Neural cell (in vitro differentiated cells): ENCODE measurements around the gene DLG2. TPM values are rescaled to one million over a fixed set of nuclear protein-coding genes. Genes with fewer than 3 reads are reported as not detected.

Experiments used
- H2AFZ ChIP-seq: fragments of 200-600, 300-800 bp; sonication (generic), shearing (Covaris generic); 2 replicates; pipeline ENCODE4 v1.6.0; 2014; ENCODE audit warnings: low read depth, mild to moderate bottlenecking, antibody characterized with exemption, low read length, moderate library complexity
- H3F3A ChIP-seq: fragments of 200-600 bp; shearing (Covaris generic); 2 replicates; pipeline ENCODE4 v1.6.1; 2016; ENCODE audit warnings: mild to moderate bottlenecking, moderate library complexity, mixed read lengths, antibody characterized with exemption, low read length; ENCODE audit not compliant: insufficient read depth, poor library complexity, severe bottlenecking
- H3K27ac ChIP-seq: fragments of 200-600, 300-800 bp; sonication (generic), shearing (Covaris generic); 2 replicates; pipeline ENCODE4 v1.5.1; 2014; ENCODE audit warnings: mild to moderate bottlenecking, low read length, moderate library complexity
- H3K27me3 ChIP-seq: fragments of 300-800, 200-600 bp; sonication (generic), shearing (Covaris generic); 2 replicates; pipeline ENCODE4 v1.6.0; 2014; ENCODE audit warnings: mild to moderate bottlenecking, low read depth, low read length, moderate library complexity; ENCODE audit not compliant: insufficient read depth
- H3K36me3 ChIP-seq: fragments of 300-800, 200-600 bp; sonication (generic), shearing (Covaris generic); 2 replicates; pipeline ENCODE4 v1.5.1; 2014; ENCODE audit warnings: mild to moderate bottlenecking, antibody characterized with exemption, low read length, moderate library complexity; ENCODE audit not compliant: insufficient read depth
- H3K4me2 ChIP-seq: fragments of 300-800, 200-600 bp; sonication (generic), shearing (Covaris generic); 2 replicates; pipeline ENCODE4 v1.6.0; 2014; ENCODE audit warnings: mild to moderate bottlenecking, low read length
- H3K4me3 ChIP-seq: fragments of 300-800, 200-600 bp; sonication (generic), shearing (Covaris generic); 2 replicates; pipeline ENCODE4 v1.5.1; 2014; ENCODE audit warnings: mild to moderate bottlenecking, low read length, moderate library complexity
- H3K79me2 ChIP-seq: fragments of 200-600 bp; shearing (Covaris generic); replicated peaks from 2 replicates; pipeline ENCODE4 v1.6.0; 2014; ENCODE audit warnings: mild to moderate bottlenecking, low read length, moderate library complexity; ENCODE audit not compliant: insufficient read depth
- H3K9ac ChIP-seq: fragments of 300-800, 200-600 bp; sonication (generic), shearing (Covaris generic); 2 replicates; pipeline ENCODE4 v1.6.1; 2016; ENCODE audit warnings: mild to moderate bottlenecking, low read length, mixed read lengths
- H3K9me2 ChIP-seq: fragments of 200-600 bp; shearing (Covaris generic); 2 replicates; pipeline ENCODE4 v1.6.1; 2016; ENCODE audit warnings: mild to moderate bottlenecking, low read length, mixed read lengths; ENCODE audit not compliant: insufficient read depth
- H3K9me3 ChIP-seq: fragments of 200-600, 300-800 bp; sonication (generic), shearing (Covaris generic); 2 replicates; pipeline ENCODE4 v1.6.1; 2016; ENCODE audit warnings: mild to moderate bottlenecking, mixed run types, low read length, moderate library complexity, mixed read lengths
- H4K20me1 ChIP-seq: fragments of 200-600 bp; shearing (Covaris generic); 2 replicates; pipeline ENCODE4 v1.6.1; 2016; ENCODE audit warnings: mild to moderate bottlenecking, mixed run types; ENCODE audit not compliant: insufficient read depth
- EP300 ChIP-seq: fragments of 450-650 bp; conservative IDR thresholded peaks from 2 replicates; pipeline ENCODE4 v1.6.1; 2014; ENCODE audit warnings: antibody characterized with exemption, mild to moderate bottlenecking, moderate library complexity; ENCODE audit not compliant: poor library complexity, severe bottlenecking
- EZH2 ChIP-seq: fragments of 200-600, 300-800 bp; shearing (Covaris generic), sonication (generic); IDR thresholded peaks from 2 replicates; pipeline ENCODE4 v1.6.1; 2014; ENCODE audit warnings: antibody characterized with exemption, low read length, borderline replicate concordance, mild to moderate bottlenecking; ENCODE audit not compliant: insufficient read depth, poor library complexity, severe bottlenecking
- MXI1 ChIP-seq: fragments of 450-650 bp; conservative IDR thresholded peaks from 2 replicates; pipeline ENCODE4 v1.6.1; 2014; ENCODE audit warnings: antibody characterized with exemption, mild to moderate bottlenecking; ENCODE audit not compliant: poor library complexity, severe bottlenecking
- POLR2AphosphoS5 ChIP-seq: IDR thresholded peaks from 2 replicates; pipeline ENCODE4 v1.6.1; 2012
- RAD21 ChIP-seq: fragments of 450-650 bp; conservative IDR thresholded peaks from 2 replicates; pipeline ENCODE4 v1.6.1; 2014; ENCODE audit warnings: antibody characterized with exemption, mild to moderate bottlenecking, moderate library complexity
- SMC3 ChIP-seq: fragments of 450-650 bp; conservative IDR thresholded peaks from 2 replicates; pipeline ENCODE4 v1.6.1; 2014; ENCODE audit warnings: antibody characterized with exemption, mild to moderate bottlenecking, moderate library complexity; ENCODE audit not compliant: poor library complexity
- TAF1 ChIP-seq: IDR thresholded peaks from 2 replicates; pipeline ENCODE4 v1.6.1; 2012; ENCODE audit warnings: low read depth
- polyA plus RNA-seq: library from polyadenylated mRNA; depleted of rRNA; stranded (reverse); fragments of >200 nt; gene quantifications from 2 replicates; pipeline ENCODE4 v1.2.3, GENCODE V29; 2014
- TF ChIP-seq, protein P1 (sequence below): IDR thresholded peaks from 2 replicates; pipeline ENCODE4 v1.6.1; 2012; ENCODE audit warnings: borderline replicate concordance
- TF ChIP-seq, protein P2 (sequence below): fragments of 450-650 bp; IDR thresholded peaks from 2 replicates; pipeline ENCODE4 v1.5.1; 2014; ENCODE audit warnings: antibody characterized with exemption, mild to moderate bottlenecking, moderate library complexity; ENCODE audit not compliant: poor library complexity, severe bottlenecking

DLG2 gene
- polyA plus RNA-seq, 1 donor from 2014 or later, result 179 TPM

DNA sequence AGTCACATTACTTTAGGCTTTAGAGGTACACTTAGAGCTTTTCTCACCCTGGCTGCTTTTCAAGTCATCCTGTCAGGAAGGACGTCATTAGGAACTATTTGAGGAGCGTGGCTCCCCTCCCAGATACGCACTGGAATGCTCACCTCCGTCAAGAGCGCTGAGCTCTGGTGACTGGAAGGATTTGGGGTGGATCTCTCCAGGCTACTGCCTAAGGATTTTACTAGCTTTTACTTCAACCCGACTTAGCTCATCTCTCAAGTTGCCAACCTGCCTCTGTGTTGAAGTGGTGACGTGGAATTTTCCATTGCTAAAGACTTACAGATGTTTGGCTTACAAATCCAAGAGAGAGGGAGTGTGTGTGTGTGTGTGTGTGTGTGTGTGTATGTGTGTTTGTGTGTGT is 1985.6 kb downstream of the DLG2 start:
- Histone ChIP-seq H2AFZ (no peak overlapping the region), H4K20me1 (peaks cover 5% of the 10 kb centered on the region), H3K27me3 (no peaks in the 10 kb centered on the region), H3K9me3 (no peaks in the 10 kb centered on the region), H3F3A (no peaks in the 10 kb centered on the region), H3K36me3 (no peaks in the 10 kb centered on the region), H3K9ac (no peak overlapping the region), H3K27ac (peak overlapping the region; percentile 63), H3K79me2 (peaks cover 65% of the 10 kb centered on the region), H3K9me2 (no peaks in the 10 kb centered on the region), H3K4me3 (no peak overlapping the region), H3K4me2 (no peak overlapping the region)
- TF ChIP-seq, protein P1, sequence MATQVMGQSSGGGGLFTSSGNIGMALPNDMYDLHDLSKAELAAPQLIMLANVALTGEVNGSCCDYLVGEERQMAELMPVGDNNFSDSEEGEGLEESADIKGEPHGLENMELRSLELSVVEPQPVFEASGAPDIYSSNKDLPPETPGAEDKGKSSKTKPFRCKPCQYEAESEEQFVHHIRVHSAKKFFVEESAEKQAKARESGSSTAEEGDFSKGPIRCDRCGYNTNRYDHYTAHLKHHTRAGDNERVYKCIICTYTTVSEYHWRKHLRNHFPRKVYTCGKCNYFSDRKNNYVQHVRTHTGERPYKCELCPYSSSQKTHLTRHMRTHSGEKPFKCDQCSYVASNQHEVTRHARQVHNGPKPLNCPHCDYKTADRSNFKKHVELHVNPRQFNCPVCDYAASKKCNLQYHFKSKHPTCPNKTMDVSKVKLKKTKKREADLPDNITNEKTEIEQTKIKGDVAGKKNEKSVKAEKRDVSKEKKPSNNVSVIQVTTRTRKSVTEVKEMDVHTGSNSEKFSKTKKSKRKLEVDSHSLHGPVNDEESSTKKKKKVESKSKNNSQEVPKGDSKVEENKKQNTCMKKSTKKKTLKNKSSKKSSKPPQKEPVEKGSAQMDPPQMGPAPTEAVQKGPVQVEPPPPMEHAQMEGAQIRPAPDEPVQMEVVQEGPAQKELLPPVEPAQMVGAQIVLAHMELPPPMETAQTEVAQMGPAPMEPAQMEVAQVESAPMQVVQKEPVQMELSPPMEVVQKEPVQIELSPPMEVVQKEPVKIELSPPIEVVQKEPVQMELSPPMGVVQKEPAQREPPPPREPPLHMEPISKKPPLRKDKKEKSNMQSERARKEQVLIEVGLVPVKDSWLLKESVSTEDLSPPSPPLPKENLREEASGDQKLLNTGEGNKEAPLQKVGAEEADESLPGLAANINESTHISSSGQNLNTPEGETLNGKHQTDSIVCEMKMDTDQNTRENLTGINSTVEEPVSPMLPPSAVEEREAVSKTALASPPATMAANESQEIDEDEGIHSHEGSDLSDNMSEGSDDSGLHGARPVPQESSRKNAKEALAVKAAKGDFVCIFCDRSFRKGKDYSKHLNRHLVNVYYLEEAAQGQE, result no peak
- TF ChIP-seq, protein P2, sequence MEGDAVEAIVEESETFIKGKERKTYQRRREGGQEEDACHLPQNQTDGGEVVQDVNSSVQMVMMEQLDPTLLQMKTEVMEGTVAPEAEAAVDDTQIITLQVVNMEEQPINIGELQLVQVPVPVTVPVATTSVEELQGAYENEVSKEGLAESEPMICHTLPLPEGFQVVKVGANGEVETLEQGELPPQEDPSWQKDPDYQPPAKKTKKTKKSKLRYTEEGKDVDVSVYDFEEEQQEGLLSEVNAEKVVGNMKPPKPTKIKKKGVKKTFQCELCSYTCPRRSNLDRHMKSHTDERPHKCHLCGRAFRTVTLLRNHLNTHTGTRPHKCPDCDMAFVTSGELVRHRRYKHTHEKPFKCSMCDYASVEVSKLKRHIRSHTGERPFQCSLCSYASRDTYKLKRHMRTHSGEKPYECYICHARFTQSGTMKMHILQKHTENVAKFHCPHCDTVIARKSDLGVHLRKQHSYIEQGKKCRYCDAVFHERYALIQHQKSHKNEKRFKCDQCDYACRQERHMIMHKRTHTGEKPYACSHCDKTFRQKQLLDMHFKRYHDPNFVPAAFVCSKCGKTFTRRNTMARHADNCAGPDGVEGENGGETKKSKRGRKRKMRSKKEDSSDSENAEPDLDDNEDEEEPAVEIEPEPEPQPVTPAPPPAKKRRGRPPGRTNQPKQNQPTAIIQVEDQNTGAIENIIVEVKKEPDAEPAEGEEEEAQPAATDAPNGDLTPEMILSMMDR, result no peak
- TF ChIP-seq SMC3 (no peak), POLR2AphosphoS5 (no peak), EP300 (no peak), TAF1 (no peak), EZH2 (no peak), RAD21 (no peak), MXI1 (no peak)

DNA sequence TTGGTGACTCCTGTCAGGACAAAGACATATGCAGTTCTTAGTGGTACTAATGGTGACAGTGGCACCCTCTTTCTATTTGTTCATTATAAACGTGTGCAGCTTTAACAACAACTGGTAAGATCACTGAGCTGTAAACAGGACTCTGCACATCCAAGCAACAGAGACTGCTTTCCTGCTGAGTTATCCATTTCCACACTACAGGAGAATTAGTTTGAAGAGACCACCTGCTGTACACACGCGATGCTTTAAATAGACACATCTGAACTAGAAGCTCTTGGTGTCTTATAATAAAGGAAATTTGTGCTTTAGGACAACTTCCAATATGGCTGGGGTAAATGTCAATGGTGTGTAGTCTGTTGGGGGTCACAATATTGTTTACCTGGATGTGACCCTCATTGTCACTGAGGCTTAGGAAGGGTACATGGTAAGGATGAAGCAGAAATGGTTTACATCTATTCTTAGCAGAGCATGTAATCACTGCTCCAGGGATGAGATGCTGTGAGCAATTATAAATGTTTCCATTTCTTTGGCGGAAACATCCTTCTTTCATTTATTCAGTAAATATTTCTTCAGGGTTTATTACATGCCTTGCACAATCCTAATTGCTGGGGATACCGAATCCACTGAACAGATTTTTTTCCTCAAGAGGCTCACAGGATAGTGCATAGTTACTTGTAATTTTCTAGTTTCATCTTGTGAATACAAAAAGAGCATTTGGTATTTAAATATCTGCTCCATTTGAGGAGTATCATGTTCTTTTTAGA is 1987.0 kb downstream of the DLG2 start:
- Histone ChIP-seq H2AFZ (no peak overlapping the region), H3K27ac (peak overlapping the region; percentile 63), H4K20me1 (no peaks in the 10 kb centered on the region), H3K36me3 (no peaks in the 10 kb centered on the region), H3K4me2 (peak overlapping the region; percentile 21), H3K9me2 (no peaks in the 10 kb centered on the region), H3F3A (no peaks in the 10 kb centered on the region), H3K79me2 (peaks cover 64% of the 10 kb centered on the region), H3K27me3 (no peaks in the 10 kb centered on the region), H3K9me3 (no peaks in the 10 kb centered on the region), H3K4me3 (peak overlapping the region; percentile 30), H3K9ac (no peak overlapping the region)
- no peak for TF ChIP-seq SMC3
- TF ChIP-seq, protein P2, result no peak
- no peak for TF ChIP-seq RAD21
- TF ChIP-seq MXI1, result no peak
- TF ChIP-seq, protein P1, result peak; percentile 65
- peak; percentile 57 for TF ChIP-seq EP300
- no peak for TF ChIP-seq EZH2
- no peak for TF ChIP-seq TAF1
- TF ChIP-seq POLR2AphosphoS5, result peak; percentile 83
